ENCODE data around the gene CDC34.
"Not testable (repeated sequence)": the region's sequence is repeated elsewhere in the genome, so short reads cannot be mapped to it uniquely, and the experiment has no call there.

The CDC34 gene

DNA sequence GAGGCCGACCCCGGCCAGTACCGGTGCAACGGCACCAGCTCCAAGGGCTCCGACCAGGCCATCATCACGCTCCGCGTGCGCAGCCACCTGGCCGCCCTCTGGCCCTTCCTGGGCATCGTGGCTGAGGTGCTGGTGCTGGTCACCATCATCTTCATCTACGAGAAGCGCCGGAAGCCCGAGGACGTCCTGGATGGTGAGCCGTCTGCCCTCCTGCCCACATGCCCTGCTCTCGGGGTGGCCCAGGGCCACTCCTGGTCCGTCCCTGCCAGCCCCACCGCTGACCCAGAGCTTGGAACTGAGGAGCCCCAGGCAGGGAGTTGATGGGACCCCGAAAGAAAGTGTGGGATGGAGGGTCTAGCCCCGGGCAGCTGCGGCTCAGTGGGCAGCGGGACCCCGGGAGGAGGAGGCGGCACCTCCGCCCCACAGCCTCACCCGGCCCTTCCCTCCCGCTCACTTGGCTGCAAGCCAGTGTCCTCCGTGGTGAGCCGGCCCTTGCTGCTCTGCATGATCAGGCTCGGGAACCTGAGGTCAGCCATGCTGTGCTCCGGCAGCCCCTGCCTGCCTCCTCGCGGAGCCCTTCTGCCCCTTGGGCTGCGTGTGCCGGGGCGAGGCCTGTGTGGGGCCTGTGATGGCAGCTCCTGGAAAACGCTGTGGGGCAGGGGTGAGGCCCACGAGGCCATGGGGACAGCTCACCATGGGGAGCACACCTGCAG is 50.0 kb downstream of the CDC34 start:
- no peak for DNase-seq (ENCODE audit: low read depth)

GRCh38 chr19:582497-583197 is 51.1 kb downstream of the CDC34 start:
- no peak overlapping the region for H3K4me3 ChIP-seq (ENCODE audit: low read depth, low read length)
- DNase-seq (ENCODE audit: low read depth): no peak

More for the DNA sequence above, 50.0 kb downstream of the CDC34 start:
- no peak overlapping the region for H3K4me3 ChIP-seq (ENCODE audit: low read depth, low read length)

GRCh38 chr19:583198-583967 is 51.8 kb downstream of the CDC34 start:
- no peak overlapping the region for H3K4me3 ChIP-seq (ENCODE audit: low read depth, low read length)

GRCh38 chr19:583968-584239 is 52.3 kb downstream of the CDC34 start:
- DNase-seq (ENCODE audit: low read depth): no peak
- no peak overlapping the region for H3K4me3 ChIP-seq (ENCODE audit: low read depth, low read length)

More at GRCh38 chr19:583198-583967, 51.8 kb downstream of the CDC34 start:
- no peak for DNase-seq (ENCODE audit: low read depth)

DNA sequence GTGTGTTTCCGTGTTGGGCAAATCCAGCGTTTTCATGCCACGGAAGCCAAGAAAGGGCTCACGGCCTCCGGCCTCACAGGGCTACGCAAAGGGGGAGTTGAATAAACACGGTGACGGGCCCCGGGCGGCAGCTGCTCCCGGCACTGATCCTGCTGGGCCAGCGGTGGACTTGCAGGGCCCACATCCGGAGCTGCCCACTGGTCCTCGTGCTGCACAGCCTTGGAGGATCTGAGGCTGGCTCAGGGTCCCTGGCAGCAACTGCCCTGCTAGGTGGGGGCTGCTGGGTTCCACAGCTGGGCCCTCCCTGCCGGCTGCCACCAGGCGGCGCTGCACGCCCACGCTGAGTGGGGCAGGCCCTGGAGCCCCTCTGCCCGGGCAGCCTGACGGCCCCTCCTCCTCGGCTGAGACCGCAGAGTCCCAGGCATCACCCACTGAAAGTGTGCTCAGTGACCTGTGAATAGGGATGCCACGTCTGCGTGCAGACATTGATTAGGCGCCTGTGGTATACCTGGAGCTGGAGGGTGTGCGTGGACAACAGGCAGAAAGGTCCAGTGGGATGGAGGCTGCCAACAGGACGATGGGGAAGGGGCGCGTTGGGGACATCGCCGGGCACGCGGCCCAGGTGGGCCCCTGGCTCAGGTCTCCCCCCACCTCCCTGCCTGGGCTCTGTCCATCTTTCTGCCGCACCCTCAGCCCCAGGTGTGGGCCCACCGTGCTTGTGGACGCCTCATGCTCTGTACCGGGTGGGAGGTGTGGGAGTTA is 52.9 kb downstream of the CDC34 start:
- no peak overlapping the region for H3K4me3 ChIP-seq (ENCODE audit: low read depth, low read length)
- DNase-seq (ENCODE audit: low read depth): no peak

DNA sequence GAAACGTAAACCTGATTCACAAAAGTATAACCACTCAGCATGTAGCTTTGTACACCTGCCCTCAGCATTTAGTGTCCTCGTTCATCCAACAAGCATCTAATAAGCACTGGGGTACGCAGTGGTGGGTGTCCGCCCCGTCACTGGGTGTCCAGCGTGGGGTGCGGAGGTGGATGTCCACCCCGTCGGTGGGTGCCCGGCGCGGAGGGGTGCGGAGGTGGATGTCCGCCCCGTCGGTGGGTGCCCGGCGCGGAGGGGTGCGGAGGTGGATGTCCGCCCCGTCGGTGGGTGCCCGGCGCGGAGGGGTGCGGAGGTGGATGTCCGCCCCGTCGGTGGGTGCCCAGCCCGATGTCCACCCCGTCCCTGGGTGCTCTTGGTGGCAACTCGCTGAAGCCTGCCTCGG is 53.6 kb downstream of the CDC34 start:
- not testable (repeated sequence) for H3K4me3 ChIP-seq (ENCODE audit: low read depth, low read length); DNase-seq (ENCODE audit: low read depth)

DNA sequence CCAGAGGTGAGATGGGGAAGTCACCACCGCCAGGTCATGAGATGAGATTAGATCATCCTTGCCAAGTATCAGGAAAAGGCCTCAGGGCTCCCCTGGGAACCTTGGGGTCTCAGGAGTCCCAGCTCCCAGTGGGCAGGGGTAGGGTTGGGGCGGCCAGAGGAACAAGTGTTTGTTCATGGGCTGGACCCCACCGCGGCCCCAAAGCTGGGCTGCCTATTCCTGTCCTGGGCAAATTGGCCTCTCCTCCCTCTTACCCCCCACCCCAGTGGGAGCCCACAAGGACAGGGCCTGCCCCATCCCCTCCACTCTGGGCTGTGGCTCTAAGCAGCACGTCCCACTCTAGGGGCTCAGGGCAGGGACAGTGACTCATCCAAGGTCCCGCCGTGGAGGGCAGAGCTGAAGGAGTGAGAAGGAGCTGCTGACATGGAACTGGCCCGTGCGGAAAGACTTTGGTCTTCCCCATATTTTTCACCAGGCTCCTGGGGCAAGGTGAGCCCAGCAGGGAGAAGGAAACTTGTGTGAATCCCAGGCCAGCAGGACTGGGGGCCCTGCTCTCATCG is 54.1 kb downstream of the CDC34 start:
- H3K4me3 ChIP-seq (ENCODE audit: low read depth, low read length): no peak overlapping the region
- DNase-seq (ENCODE audit: low read depth): no peak

GRCh38 chr19:588093-588740 is 56.7 kb downstream of the CDC34 start:
- peak; percentile 53 for DNase-seq (ENCODE audit: low read depth)
- no peak overlapping the region for H3K4me3 ChIP-seq (ENCODE audit: low read depth, low read length)

DNA sequence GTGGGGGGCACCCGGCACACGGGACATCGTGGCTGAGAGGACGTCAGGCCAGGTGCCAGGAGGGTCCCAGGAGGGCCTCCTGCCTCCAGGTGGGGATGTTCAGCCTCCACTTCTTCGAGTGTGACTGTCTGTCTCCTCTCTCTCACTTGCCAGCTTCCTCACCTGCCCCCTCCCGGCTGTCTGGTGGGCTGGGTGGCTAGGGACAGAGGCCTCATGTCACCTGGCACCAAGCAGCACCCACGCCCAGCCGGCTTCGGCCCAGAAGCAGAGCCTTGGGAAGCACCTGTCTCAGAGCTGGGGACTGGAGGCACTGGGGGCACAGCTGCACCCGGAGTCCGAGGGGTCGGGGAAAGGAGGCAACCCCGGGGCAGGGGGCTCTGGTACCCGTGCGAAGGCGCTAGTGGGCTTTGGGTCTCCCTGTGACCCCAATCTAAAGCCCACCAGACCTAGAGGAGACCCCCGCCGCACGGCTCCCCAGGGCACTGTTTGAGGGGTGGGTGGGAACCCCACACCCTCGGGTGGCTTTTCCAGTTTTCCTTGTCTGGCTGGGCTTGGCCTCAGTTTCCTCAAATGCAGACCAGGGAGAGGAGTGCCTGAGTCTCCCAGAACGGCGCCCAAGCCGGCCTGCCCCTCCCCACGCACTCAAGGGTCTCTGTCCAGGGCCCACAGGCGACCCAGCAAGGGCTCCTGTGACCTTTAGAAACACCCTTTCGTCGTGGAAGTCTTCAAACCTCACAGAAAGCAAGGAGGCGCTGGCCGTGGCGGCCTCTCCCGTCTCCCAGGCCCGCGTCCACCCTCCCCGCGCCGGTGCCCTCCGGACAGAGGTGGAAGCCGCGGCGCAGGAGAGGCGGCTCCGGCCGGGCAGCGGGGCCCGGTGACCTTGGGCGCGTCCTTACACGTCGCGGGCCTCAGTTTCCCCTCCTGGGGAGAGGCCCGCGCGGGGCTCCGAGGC is 57.5 kb downstream of the CDC34 start:
- DNase-seq (ENCODE audit: low read depth): no peak
- H3K4me3 ChIP-seq (ENCODE audit: low read depth, low read length): peak overlapping the region; percentile 26

DNA sequence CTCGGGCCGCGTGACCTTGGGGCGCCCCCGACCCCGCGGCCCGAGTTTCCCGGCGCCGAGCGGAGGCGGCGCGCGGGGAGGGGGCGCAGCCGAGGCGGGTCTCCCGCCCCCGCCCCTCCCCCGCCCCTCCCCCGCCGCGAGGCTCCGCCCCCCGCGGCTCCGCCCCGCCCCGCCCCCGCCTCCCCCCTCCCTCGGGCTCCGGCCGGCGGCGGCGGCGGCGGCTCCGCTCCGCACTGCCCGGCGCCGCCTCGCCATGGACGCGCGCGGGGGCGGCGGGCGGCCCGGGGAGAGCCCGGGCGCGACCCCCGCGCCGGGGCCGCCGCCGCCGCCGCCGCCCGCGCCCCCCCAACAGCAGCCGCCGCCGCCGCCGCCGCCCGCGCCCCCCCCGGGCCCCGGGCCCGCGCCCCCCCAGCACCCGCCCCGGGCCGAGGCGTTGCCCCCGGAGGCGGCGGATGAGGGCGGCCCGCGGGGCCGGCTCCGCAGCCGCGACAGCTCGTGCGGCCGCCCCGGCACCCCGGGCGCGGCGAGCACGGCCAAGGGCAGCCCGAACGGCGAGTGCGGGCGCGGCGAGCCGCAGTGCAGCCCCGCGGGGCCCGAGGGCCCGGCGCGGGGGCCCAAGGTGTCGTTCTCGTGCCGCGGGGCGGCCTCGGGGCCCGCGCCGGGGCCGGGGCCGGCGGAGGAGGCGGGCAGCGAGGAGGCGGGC is 58.3 kb downstream of the CDC34 start, which contains the start of gene HCN2:
TSS of gene HCN2 (plus strand) at position 189 of the 703 bp plus-strand sequence. CDS start at position 254, 65 bp downstream.
- H3K4me3 ChIP-seq (ENCODE audit: low read depth, low read length): peak within 1 kb of the TSS; percentile 36
- DNase-seq (ENCODE audit: low read depth): no peak

GRCh38 chr19:590396-590745 is 58.8 kb downstream of the CDC34 start:
- no peak for DNase-seq (ENCODE audit: low read depth)
- peak overlapping the region; percentile 36 for H3K4me3 ChIP-seq (ENCODE audit: low read depth, low read length)

DNA sequence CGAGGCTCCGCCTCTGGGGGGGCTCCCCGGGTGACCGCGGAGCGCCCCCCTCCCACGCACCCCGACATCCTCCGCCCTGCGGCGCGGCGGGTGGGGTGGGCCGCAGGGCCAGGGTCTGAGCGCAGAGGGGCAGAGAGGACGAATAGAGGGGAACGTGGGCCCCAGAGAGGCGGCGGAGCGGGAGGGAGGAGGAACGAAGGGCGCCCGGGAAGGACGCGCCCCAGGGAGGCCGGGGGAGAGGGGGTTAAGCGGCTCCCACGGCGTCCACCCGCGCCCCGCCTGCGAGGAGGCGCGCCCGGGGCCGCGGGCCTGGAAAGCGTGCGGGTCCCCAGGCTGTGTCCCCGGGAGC is 59.2 kb downstream of the CDC34 start:
- H3K4me3 ChIP-seq (ENCODE audit: low read depth, low read length): peak overlapping the region; percentile 36
- DNase-seq (ENCODE audit: low read depth): no peak

DNA sequence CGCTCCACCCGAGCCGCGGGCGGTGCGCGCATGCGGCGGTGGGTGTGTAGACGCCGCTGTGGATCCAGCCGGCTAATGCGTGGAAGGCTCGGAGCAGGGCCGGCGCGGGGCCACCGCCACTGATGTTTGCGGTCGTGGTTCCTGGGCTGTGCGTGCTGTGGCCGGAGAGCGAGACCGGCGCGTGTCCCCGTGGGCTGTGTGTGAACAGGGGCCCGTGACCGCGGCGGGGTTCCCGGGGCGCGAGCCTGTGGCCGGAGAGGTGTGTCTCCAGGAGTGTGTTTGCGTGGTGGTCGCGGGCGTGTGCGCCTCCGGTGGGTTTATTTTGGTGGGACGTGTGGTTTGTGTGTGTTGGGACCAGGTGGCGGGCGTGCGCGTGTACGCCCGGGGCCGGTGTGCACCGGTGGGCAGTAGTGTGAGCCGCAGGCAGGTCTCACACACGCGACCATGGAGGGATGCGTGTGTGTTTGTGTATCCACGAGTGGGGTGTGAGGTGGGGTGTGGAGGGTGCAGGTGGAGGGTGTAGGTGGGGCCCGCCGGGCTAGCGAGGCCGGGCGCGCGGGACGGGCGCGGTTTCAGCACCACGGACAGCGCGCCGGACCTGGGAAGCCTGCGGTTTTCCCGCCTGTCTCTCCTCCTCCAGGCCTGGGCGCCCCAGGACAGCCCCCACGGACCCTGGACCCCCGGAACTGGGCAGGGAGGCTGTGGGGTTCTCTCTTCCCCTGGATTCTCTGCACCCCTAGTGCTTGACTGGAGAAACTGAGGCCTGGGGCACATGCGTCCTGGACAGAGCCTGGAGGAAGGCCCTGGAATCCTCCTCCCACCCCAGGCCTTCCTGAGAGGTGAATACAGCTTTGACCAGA is 59.8 kb downstream of the CDC34 start:
- H3K4me3 ChIP-seq (ENCODE audit: low read depth, low read length): peak overlapping the region; percentile 36
- DNase-seq (ENCODE audit: low read depth): no peak

All from skeletal muscle cell (primary cell).